Measurements from ENCODE around the gene PKP2.

DNA sequence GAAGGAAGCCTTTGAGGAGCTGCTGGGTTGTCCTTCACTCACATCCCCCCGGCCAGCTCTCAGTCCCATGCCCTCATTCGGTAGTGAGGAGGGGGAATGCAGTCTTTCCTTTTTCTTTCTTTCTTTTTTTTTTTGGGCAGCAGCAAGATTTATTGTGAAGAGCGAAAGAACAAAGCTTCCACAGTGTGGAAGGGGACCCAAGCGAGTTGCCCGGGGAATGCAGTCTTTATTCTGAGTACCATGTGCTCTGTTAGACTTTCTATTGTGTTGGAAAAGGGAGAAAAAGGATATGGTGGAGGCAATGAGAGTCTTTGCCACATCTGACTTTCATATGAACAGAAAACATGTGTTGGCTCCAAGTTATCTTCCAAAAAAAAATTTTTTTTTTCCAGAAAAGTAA, 111.0 kb downstream of the PKP2 start:
- TF ChIP-seq, protein P1, sequence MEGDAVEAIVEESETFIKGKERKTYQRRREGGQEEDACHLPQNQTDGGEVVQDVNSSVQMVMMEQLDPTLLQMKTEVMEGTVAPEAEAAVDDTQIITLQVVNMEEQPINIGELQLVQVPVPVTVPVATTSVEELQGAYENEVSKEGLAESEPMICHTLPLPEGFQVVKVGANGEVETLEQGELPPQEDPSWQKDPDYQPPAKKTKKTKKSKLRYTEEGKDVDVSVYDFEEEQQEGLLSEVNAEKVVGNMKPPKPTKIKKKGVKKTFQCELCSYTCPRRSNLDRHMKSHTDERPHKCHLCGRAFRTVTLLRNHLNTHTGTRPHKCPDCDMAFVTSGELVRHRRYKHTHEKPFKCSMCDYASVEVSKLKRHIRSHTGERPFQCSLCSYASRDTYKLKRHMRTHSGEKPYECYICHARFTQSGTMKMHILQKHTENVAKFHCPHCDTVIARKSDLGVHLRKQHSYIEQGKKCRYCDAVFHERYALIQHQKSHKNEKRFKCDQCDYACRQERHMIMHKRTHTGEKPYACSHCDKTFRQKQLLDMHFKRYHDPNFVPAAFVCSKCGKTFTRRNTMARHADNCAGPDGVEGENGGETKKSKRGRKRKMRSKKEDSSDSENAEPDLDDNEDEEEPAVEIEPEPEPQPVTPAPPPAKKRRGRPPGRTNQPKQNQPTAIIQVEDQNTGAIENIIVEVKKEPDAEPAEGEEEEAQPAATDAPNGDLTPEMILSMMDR (conservative IDR thresholded peaks at IDR 0.05 in 1 of 2, IDR thresholded peaks at IDR 0.05 in 1 of 2; ENCODE audit: low read depth in 1 of 2, low read length in 2 of 2) = no peak
- no peak for TF ChIP-seq EZH2 (IDR thresholded peaks at IDR 0.05; ENCODE audit: low read length, missing control alignments)

Measured in fibroblast of lung (primary cell).